ENCODE data around the gene KCTD18.

The KCTD18 gene

DNA sequence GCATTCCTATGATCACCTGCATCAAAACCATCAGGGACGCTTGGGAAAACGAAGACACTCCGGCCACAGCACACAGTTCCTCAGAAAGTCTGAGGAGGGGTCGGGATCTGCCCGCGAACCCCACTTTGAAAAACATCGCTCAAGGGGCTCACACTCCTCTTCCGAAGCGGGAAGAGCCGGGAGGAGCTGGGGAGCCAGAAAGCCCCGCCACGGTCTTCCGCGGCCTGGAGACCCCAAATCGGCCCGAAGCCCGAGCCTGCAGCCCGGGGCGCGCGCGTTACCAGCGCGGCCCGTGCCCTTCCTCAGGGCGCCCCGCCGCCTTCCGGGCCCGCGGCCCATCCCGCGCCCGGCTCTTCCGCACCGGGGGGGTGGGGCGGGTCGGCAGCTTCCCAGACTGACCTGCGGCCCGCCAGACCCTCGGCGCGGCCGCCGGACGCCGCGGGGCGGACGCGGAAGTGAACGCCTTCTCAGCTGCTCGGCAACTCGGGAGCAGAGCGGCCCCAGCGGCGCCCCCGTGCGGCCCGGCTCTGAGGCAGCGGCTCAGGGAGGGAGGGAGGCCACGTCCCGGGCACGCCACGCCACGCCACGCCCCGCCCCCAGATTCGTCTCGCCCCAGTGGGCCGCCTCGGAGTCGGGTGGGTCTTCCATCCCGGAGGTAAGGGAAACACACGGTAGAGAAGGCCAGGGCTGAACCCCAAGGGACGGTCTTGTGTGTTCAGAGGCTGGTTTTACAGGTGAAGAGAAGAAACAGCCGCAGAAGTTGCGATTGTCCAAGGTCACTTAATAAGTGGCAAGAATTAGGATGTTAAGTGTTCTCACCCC is at the start of gene KCTD18:
TSS of gene KCTD18 (minus strand) at position 457 of the 822 bp plus-strand sequence. CDS start 3,052 bp downstream, outside the sequence.
- peak within 1 kb of the TSS; percentile 75 for H3K27ac ChIP-seq
- CTCF ChIA-PET = interaction anchor here (0.6 to 1.6 kb wide), 7 partner anchors 11 to 536 kb away, joined by 3 to 8 read pairs (median 4); no protein-coding TSS in a partner anchor
- POLR2A ChIA-PET (ENCODE audit: low non-redundant PET) = no interaction called here
- TF ChIP-seq, protein P1, sequence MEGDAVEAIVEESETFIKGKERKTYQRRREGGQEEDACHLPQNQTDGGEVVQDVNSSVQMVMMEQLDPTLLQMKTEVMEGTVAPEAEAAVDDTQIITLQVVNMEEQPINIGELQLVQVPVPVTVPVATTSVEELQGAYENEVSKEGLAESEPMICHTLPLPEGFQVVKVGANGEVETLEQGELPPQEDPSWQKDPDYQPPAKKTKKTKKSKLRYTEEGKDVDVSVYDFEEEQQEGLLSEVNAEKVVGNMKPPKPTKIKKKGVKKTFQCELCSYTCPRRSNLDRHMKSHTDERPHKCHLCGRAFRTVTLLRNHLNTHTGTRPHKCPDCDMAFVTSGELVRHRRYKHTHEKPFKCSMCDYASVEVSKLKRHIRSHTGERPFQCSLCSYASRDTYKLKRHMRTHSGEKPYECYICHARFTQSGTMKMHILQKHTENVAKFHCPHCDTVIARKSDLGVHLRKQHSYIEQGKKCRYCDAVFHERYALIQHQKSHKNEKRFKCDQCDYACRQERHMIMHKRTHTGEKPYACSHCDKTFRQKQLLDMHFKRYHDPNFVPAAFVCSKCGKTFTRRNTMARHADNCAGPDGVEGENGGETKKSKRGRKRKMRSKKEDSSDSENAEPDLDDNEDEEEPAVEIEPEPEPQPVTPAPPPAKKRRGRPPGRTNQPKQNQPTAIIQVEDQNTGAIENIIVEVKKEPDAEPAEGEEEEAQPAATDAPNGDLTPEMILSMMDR (conservative IDR thresholded peaks at IDR 0.05; ENCODE audit: low read depth) = peak; percentile 93
- DNase-seq (ENCODE audit: low spot score) = peak; percentile 83

DNA sequence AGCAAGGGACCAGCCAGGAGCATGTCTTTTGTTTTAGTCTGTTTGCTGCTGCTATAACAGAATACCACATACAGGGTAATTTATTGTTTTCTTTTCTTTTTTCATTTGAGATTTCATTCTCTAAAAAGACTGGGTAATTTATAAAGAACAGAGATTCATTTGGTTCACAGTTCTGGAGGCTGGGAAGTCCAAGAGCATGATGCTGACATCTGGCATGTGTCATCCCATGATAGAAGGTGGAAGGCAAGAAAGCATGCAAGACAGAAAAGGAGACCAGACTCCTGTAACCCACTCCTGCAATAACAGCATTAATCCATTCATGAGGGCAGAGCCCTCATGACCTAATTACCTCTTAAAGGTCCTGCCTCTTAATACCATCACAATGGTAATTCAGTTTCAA is 30.9 kb upstream of the KCTD18 start:
- no peak for DNase-seq (ENCODE audit: low spot score)
- TF ChIP-seq, protein P1 (conservative IDR thresholded peaks at IDR 0.05; ENCODE audit: low read depth) = no peak
- CTCF ChIA-PET = no interaction called here
- POLR2A ChIA-PET (ENCODE audit: low non-redundant PET) = no interaction called here
- H3K27ac ChIP-seq = no peak overlapping the region

DNA sequence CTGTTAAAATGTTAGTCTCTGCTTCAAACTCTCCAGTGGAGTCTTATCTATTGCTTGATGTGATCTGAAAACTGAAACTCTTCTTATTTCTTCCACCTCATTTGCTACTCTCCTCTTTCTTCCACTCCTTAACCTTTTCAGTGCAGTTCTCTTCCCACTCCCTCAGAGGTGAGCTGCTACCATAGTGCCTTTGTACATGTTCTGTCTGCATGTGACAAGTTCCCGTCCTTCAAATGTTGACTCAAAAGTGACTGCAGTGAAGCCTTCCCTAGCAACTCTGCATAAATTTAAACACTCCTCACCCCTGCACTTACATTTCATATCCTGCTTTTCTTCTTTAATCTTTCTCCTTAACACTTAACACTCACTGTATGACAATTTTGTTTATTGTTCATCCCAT is 28.3 kb upstream of the KCTD18 start:
- DNase-seq (ENCODE audit: low spot score) = no peak
- TF ChIP-seq, protein P1 (conservative IDR thresholded peaks at IDR 0.05; ENCODE audit: low read depth) = no peak
- POLR2A ChIA-PET (ENCODE audit: low non-redundant PET) = interaction anchor here (0.7 kb wide), 1 partner anchor 495 kb away, joined by 3 read pairs; no protein-coding TSS in a partner anchor
- CTCF ChIA-PET = no interaction called here
- H3K27ac ChIP-seq = no peak overlapping the region

DNA sequence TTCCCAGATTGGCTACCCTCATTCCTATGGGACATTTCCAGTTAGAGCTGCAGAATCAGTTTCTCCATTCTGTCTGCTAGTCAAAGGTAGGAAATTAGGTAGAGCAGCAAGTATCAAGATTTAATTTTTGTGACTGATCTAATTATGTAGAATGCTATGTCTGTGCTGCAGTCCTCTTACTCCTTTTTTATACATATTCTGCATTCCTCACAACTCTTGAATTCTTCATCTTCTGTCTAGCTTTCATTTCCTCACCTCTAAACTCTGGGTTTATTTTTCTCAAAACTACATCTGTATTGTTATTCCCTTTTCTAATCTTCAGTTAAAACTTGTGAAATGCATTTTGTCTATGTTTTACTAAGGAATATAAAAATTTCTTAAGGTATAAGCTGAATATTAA is 24.7 kb upstream of the KCTD18 start:
- CTCF ChIA-PET = no interaction called here
- no peak overlapping the region for H3K27ac ChIP-seq
- TF ChIP-seq, protein P1 (conservative IDR thresholded peaks at IDR 0.05; ENCODE audit: low read depth) = no peak
- no peak for DNase-seq (ENCODE audit: low spot score)
- POLR2A ChIA-PET (ENCODE audit: low non-redundant PET) = no interaction called here

- DNase-seq (ENCODE audit: low spot score) = no peak
- ChIA-PET CTCF (interaction anchor here (0.7 kb wide), 1 partner anchor 549 kb away, joined by 3 read pairs; no protein-coding TSS in a partner anchor), POLR2A (ENCODE audit: low non-redundant PET) (no interaction called here)
- TF ChIP-seq, protein P1 (conservative IDR thresholded peaks at IDR 0.05; ENCODE audit: low read depth) = no peak
- no peak overlapping the region for H3K27ac ChIP-seq
Observed at GRCh38 chr2:200533754-200534153, 23.9 kb upstream of the KCTD18 start.

DNA sequence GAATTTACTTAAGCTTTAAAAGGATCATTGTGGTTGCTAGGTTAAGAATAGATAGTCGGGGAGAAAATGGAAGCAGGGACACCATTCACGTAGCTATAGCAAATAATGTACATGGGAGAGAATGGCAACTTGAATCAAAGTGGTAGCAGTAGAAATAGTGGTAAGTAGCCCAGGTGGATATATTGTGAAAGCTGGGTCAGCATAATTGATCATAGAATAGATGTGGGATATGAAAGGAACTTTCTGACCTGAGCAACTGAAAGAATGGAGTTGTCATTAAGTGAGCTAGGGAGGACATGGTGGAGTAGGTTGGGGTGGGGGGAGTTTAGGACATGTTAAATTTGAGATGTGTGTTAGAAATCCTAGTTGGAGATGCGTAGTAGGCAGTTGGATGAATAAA is 18.4 kb upstream of the KCTD18 start:
- TF ChIP-seq, protein P1 (conservative IDR thresholded peaks at IDR 0.05; ENCODE audit: low read depth) = no peak
- no peak overlapping the region for H3K27ac ChIP-seq
- CTCF ChIA-PET = no interaction called here
- DNase-seq (ENCODE audit: low spot score) = no peak
- POLR2A ChIA-PET (ENCODE audit: low non-redundant PET) = no interaction called here
